Measurements from ENCODE around the gene KIAA1958.

Gene KIAA1958

DNA sequence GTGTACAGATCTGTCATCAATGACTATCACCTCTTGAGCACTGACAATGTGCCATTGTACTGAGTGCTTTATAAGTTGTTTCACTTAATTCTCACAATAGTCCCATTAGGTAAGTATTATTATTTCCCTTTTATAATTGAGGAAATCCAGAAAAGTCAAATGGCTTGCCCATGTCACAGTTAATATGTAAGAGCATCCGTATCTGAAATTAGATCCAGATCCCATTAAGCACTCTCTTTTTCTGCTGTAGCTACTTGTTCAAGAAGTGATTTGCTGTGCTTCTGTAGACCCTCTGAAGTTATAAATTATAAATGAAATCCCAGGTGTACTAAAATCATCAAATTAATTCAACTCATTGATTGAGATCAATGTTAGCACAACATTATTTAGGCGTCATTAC, 136.6 kb downstream of the KIAA1958 start:
- H3K27me3 ChIP-seq (ENCODE audit: insufficient read depth, poor library complexity, severe bottlenecking) = no peaks in the 10 kb centered on the region
- no peak overlapping the region for H3K27ac ChIP-seq (replicated peaks)
- no peak for DNase-seq (ENCODE audit: low read depth in 1 of 2, low spot score in 1 of 2)
- TF ChIP-seq POLR2AphosphoS5 (IDR thresholded peaks at IDR 0.05; ENCODE audit: low read depth) (no peak), GABPA (IDR thresholded peaks at IDR 0.05; ENCODE audit: low read depth) (no peak), SPI1 (IDR thresholded peaks at IDR 0.05; ENCODE audit: borderline replicate concordance, low read depth) (no peak)
- TF ChIP-seq, protein P1, sequence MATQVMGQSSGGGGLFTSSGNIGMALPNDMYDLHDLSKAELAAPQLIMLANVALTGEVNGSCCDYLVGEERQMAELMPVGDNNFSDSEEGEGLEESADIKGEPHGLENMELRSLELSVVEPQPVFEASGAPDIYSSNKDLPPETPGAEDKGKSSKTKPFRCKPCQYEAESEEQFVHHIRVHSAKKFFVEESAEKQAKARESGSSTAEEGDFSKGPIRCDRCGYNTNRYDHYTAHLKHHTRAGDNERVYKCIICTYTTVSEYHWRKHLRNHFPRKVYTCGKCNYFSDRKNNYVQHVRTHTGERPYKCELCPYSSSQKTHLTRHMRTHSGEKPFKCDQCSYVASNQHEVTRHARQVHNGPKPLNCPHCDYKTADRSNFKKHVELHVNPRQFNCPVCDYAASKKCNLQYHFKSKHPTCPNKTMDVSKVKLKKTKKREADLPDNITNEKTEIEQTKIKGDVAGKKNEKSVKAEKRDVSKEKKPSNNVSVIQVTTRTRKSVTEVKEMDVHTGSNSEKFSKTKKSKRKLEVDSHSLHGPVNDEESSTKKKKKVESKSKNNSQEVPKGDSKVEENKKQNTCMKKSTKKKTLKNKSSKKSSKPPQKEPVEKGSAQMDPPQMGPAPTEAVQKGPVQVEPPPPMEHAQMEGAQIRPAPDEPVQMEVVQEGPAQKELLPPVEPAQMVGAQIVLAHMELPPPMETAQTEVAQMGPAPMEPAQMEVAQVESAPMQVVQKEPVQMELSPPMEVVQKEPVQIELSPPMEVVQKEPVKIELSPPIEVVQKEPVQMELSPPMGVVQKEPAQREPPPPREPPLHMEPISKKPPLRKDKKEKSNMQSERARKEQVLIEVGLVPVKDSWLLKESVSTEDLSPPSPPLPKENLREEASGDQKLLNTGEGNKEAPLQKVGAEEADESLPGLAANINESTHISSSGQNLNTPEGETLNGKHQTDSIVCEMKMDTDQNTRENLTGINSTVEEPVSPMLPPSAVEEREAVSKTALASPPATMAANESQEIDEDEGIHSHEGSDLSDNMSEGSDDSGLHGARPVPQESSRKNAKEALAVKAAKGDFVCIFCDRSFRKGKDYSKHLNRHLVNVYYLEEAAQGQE (IDR thresholded peaks at IDR 0.05; ENCODE audit: insufficient replicate concordance, low read depth) = no peak
- TF ChIP-seq, protein P2, sequence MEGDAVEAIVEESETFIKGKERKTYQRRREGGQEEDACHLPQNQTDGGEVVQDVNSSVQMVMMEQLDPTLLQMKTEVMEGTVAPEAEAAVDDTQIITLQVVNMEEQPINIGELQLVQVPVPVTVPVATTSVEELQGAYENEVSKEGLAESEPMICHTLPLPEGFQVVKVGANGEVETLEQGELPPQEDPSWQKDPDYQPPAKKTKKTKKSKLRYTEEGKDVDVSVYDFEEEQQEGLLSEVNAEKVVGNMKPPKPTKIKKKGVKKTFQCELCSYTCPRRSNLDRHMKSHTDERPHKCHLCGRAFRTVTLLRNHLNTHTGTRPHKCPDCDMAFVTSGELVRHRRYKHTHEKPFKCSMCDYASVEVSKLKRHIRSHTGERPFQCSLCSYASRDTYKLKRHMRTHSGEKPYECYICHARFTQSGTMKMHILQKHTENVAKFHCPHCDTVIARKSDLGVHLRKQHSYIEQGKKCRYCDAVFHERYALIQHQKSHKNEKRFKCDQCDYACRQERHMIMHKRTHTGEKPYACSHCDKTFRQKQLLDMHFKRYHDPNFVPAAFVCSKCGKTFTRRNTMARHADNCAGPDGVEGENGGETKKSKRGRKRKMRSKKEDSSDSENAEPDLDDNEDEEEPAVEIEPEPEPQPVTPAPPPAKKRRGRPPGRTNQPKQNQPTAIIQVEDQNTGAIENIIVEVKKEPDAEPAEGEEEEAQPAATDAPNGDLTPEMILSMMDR (IDR thresholded peaks at IDR 0.05; ENCODE audit: insufficient read depth, low read length) = no peak
- no peak overlapping the region for H3K4me3 ChIP-seq (replicated peaks; ENCODE audit: insufficient read depth, low read length)

DNA sequence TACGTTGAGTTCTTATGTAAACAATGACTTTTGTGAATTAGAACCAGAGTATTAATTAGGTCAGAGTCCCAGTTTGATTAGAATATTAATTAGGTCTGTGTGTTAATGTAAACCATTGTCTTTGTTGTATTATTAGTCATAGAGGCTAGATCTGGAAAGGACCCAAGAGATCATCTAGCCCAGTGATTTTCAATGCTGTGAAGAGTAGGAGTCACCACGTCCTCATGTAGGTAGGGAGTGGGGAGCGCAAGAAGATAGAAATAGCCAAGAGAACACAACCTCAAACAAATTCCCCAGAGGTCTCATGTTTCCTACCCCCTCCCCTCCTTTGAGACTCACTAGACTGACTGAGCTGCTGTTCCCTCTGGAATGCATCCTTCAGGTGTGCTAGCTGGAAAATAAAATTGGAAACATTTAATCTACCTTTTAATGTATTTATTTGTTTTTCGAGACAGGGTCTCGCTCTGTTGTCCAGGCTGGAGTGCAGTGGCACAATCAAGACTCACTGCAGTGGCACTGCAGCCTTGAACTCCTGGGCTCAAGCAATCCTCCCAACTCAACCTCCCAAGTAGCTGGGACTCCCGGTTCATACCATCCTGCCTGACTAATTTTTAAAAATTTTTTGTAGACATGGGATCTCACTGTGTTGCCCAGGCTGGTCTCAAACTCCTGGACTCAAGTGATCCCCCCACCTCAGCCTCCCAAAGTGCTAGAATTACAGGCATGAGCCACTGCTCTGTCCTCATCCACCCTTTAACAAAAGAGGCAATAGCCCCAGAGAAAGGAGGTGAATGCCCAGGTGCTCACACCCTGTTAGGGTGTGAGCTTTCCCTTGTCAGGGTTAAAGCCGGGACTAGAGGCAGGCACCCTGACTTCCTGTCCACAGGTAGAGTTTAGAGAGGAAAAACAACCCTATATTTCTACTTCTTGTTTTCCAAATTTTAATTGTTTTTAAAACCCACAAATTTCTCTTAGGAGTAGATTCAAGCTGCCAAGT, 138.4 kb downstream of the KIAA1958 start:
- Histone ChIP-seq H3K4me3 (replicated peaks; ENCODE audit: insufficient read depth, low read length) (no peak overlapping the region), H3K27me3 (ENCODE audit: insufficient read depth, poor library complexity, severe bottlenecking) (no peaks in the 10 kb centered on the region), H3K27ac (replicated peaks) (no peak overlapping the region)
- no peak for DNase-seq (ENCODE audit: low read depth in 1 of 2, low spot score in 1 of 2)
- TF ChIP-seq, protein P1 (IDR thresholded peaks at IDR 0.05; ENCODE audit: insufficient replicate concordance, low read depth) = no peak
- TF ChIP-seq GABPA (IDR thresholded peaks at IDR 0.05; ENCODE audit: low read depth) (no peak), SPI1 (IDR thresholded peaks at IDR 0.05; ENCODE audit: borderline replicate concordance, low read depth) (no peak), POLR2AphosphoS5 (IDR thresholded peaks at IDR 0.05; ENCODE audit: low read depth) (no peak)
- TF ChIP-seq, protein P2 (IDR thresholded peaks at IDR 0.05; ENCODE audit: insufficient read depth, low read length) = no peak

DNA sequence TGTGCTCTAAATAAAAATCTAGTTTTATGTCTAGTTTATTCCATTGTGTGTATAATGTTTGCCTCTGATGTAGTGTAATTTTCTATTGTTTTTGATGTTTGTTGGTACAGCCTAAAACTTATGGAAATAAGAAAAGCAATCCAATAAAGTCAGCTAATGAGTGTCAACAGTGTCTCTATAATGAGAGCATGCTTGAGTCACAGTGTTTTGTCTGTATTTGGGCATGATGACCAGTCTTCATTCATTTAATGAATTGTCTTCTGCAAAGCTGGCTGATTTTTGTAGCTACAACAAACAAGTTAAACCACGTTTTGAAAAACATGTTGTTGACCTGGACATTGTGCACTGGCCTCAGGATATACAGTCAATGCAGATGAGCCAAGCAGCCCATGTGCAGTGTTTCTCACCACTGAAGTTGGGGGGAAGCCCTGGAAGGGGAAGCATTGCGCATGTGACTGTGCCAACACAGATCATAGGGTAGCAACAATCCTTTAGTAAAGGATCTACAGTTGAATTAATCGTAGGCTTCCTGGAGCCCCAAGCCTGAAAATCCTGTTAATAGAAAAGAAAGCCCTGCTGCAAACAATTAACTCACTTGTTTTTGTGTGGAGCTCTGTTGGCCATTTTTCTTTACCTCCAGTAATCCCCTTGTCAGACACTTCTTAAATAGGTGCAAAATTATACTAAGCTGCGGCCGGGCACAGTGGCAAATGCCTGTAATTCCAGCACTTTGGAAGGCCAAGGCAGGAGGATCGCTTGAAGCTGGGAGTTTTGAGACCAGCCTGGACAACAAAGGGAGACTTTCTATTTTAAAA, 143.3 kb downstream of the KIAA1958 start:
- H3K4me3 ChIP-seq (replicated peaks; ENCODE audit: insufficient read depth, low read length) = no peak overlapping the region
- no peaks in the 10 kb centered on the region for H3K27me3 ChIP-seq (ENCODE audit: insufficient read depth, poor library complexity, severe bottlenecking)
- no peak for TF ChIP-seq SPI1 (IDR thresholded peaks at IDR 0.05; ENCODE audit: borderline replicate concordance, low read depth)
- peak overlapping the region; percentile 7; the same call in 1 of the 2 replicates for H3K27ac ChIP-seq (replicated peaks)
- DNase-seq (ENCODE audit: low read depth in 1 of 2, low spot score in 1 of 2) = peak in 1 of 2 experiments; percentile 60

Measured in HL-60 (cell line).